ENCODE data around the gene SLC45A3. TPM values are rescaled to one million over a fixed set of nuclear protein-coding genes. Genes with fewer than 3 reads are reported as not detected.
A peak's percentile ranks its signal among the peaks of the same experiment; 100 is the strongest.

Gene SLC45A3
- total RNA-seq, 3 donors from 2014 or later (not counting 1 experiment from before 2014, with no cell fraction given), result 0.31 to 28.8 (median 1.8) TPM

DNA sequence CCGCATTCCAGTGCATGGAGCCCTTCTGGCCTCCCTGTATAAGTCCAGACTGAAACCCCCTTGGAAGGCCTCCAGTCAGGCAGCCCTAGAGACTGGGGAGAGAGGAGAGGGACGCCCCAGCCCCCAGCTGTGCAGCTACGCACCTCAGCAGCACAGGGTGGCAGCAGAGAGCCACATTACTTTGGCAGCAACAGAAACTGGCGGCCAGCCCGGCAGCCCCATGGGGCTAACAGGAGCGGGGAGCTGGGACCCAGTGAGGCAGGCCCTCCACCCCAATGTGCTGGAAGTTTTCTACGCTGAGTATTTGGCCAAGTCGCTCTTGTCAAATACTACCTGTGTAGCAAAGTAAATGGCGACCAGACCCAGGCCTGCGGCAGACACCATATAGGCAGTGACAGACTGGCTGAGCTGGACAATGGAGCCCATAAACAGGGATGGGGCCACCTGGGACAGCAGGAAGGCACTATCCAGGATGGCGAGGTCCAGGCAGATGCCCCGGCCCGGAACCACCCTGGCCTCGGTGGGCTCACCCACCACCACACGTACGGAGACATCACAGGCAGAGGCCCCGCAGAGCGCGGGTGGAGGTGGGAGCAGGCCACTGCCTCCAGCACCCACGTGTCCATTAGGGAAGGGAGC lies 21.2 kb downstream of the SLC45A3 start:
- ATAC-seq (peak; percentile 86 to 97 (median 92)), DNase-seq (peak; percentile 62 to 84)
- Mint-ChIP-seq H3K36me3 (no peaks in the 10 kb centered on the region), H3K4me3 (no peak overlapping the region), H3K27ac (no peak overlapping the region), H3K27me3 (ENCODE audit: low read depth in 2 of 2) (peaks cover 0 to 2% of the 10 kb centered on the region in 2 donors), H3K9me3 (no peaks in the 10 kb centered on the region), H3K4me1 (peaks cover 0 to 4% of the 10 kb centered on the region in 2 donors)
- Histone ChIP-seq H3K4me3 (ENCODE audit: low read length) (no peak overlapping the region), H3K4me1 (ENCODE audit: control insufficient read depth, insufficient read depth, low read length) (no peaks in the 10 kb centered on the region), H3K36me3 (ENCODE audit: control insufficient read depth, insufficient read depth, low read length) (no peaks in the 10 kb centered on the region), H3K27ac (ENCODE audit: low read length) (no peak overlapping the region), H3K9me3 (ENCODE audit: control insufficient read depth, insufficient read depth, low read length) (no peaks in the 10 kb centered on the region), H3K27me3 (ENCODE audit: control insufficient read depth, insufficient read depth, low read length) (no peaks in the 10 kb centered on the region)
- TF ChIP-seq, protein P1, sequence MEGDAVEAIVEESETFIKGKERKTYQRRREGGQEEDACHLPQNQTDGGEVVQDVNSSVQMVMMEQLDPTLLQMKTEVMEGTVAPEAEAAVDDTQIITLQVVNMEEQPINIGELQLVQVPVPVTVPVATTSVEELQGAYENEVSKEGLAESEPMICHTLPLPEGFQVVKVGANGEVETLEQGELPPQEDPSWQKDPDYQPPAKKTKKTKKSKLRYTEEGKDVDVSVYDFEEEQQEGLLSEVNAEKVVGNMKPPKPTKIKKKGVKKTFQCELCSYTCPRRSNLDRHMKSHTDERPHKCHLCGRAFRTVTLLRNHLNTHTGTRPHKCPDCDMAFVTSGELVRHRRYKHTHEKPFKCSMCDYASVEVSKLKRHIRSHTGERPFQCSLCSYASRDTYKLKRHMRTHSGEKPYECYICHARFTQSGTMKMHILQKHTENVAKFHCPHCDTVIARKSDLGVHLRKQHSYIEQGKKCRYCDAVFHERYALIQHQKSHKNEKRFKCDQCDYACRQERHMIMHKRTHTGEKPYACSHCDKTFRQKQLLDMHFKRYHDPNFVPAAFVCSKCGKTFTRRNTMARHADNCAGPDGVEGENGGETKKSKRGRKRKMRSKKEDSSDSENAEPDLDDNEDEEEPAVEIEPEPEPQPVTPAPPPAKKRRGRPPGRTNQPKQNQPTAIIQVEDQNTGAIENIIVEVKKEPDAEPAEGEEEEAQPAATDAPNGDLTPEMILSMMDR (IDR thresholded peaks at IDR 0.05), result peak; percentile 70
- WGBS (ENCODE audit: insufficient coverage), result 56% methylated on average over 20 of the region's 20 CpGs
- intact Hi-C loops (cut with micrococcal nuclease), result loop anchor here (1.0 kb wide), 2 partner anchors 52 to 318 kb away; no protein-coding TSS in a partner anchor

DNA sequence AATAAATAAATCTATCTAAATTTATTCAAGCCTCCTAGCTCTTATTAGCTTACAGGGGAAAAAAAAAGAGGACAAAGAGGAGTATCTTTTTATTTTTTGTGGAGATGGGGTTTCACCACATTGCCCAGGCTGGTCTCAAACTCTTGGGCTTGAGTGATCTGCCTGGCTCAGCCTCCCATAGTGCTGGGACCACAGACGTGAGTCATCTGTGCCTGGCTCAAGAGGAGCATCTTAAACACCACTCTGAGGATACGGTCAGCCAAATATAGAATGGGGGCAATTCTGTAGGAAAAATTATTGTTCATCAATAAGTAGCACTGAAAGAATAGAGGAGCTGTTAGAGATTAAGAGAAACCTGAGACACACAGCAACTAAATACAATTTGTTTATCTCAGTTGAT lies 24.1 kb downstream of the SLC45A3 start:
- no peak overlapping the region for H3K27ac Mint-ChIP-seq
- H3K4me3 Mint-ChIP-seq, result no peak overlapping the region
- H3K36me3 Mint-ChIP-seq, result no peaks in the 10 kb centered on the region
- Histone ChIP-seq H3K9me3 (ENCODE audit: control insufficient read depth, insufficient read depth, low read length) (no peaks in the 10 kb centered on the region), H3K36me3 (ENCODE audit: control insufficient read depth, insufficient read depth, low read length) (no peaks in the 10 kb centered on the region), H3K27ac (ENCODE audit: low read length) (no peak overlapping the region), H3K27me3 (ENCODE audit: control insufficient read depth, insufficient read depth, low read length) (no peaks in the 10 kb centered on the region), H3K4me3 (ENCODE audit: low read length) (no peak overlapping the region), H3K4me1 (ENCODE audit: control insufficient read depth, insufficient read depth, low read length) (no peaks in the 10 kb centered on the region)
- H3K9me3 Mint-ChIP-seq, result no peaks in the 10 kb centered on the region
- peaks cover 0 to 4% of the 10 kb centered on the region in 2 donors for H3K4me1 Mint-ChIP-seq
- 82% methylated on average over 2 of the region's 2 CpGs for WGBS (ENCODE audit: insufficient coverage)
- H3K27me3 Mint-ChIP-seq (ENCODE audit: low read depth in 2 of 2), result peaks cover 0 to 2% of the 10 kb centered on the region in 2 donors
- intact Hi-C loops (cut with micrococcal nuclease), result no loop called here
- TF ChIP-seq, protein P1 (IDR thresholded peaks at IDR 0.05), result no peak
- ATAC-seq (no peak), DNase-seq (no peak)

DNA sequence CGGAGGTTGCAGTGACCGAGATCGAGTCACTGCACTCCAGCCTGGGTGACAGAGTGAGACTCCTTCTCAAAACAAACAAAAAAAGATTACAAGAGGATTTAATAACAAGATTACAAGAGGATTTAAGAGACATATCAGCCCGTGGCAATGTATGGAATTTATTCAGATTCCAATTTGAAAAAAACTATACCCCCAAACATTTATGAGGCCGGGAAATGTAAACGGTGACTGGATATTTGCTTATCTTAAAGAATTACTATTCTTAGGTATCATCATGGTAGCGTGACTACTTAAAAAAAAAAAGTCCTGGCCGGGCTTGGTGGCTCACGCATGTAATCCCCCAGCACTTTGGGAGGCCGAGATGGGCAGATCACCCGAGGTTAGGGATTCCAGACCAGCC lies 27.3 kb downstream of the SLC45A3 start:
- no peaks in the 10 kb centered on the region for H3K36me3 ChIP-seq (ENCODE audit: control insufficient read depth, insufficient read depth, low read length)
- Mint-ChIP-seq H3K27ac (no peak overlapping the region), H3K4me1 (no peaks in the 10 kb centered on the region), H3K27me3 (ENCODE audit: low read depth in 2 of 2) (no peaks in the 10 kb centered on the region), H3K9me3 (no peaks in the 10 kb centered on the region), H3K36me3 (no peaks in the 10 kb centered on the region), H3K4me3 (no peak overlapping the region)
- no peaks in the 10 kb centered on the region for H3K9me3 ChIP-seq (ENCODE audit: control insufficient read depth, insufficient read depth, low read length)
- no peaks in the 10 kb centered on the region for H3K4me1 ChIP-seq (ENCODE audit: control insufficient read depth, insufficient read depth, low read length)
- H3K27me3 ChIP-seq (ENCODE audit: control insufficient read depth, insufficient read depth, low read length), result no peaks in the 10 kb centered on the region
- WGBS (ENCODE audit: insufficient coverage), result 89% methylated on average over 6 of the region's 11 CpGs
- H3K27ac ChIP-seq (ENCODE audit: low read length), result no peak overlapping the region
- TF ChIP-seq, protein P1 (IDR thresholded peaks at IDR 0.05), result no peak
- DNase-seq (no peak), ATAC-seq (no peak)
- no peak overlapping the region for H3K4me3 ChIP-seq (ENCODE audit: low read length)
- intact Hi-C loops (cut with micrococcal nuclease), result no loop called here

DNA sequence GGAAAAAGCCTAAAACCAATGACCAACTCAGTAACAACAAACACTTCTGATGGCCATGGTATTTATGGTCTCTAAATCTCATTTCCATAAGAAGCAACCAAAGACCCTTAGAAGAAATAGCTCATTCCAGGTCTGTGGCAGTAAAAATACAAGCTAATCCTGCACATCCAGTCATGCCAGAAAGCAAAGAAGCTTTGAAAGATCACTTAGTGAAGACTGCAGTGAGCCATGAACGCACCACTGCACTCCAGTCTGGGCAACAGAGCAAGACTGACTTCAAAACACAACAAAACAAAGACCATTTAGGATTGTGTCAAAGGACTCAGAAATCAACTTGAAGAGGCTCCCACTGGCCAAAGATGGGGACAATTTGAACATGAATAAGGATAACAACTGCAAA lies 30.1 kb downstream of the SLC45A3 start:
- ATAC-seq, result no peak
- Mint-ChIP-seq H3K4me3 (no peak overlapping the region), H3K36me3 (no peaks in the 10 kb centered on the region), H3K9me3 (no peaks in the 10 kb centered on the region), H3K4me1 (no peaks in the 10 kb centered on the region), H3K27me3 (ENCODE audit: low read depth in 2 of 2) (peaks cover 0 to 4% of the 10 kb centered on the region in 2 donors), H3K27ac (no peak overlapping the region)
- TF ChIP-seq, protein P1 (IDR thresholded peaks at IDR 0.05), result no peak
- no peak overlapping the region for H3K27ac ChIP-seq (ENCODE audit: low read length)
- no peaks in the 10 kb centered on the region for H3K9me3 ChIP-seq (ENCODE audit: control insufficient read depth, insufficient read depth, low read length)
- H3K27me3 ChIP-seq (ENCODE audit: control insufficient read depth, insufficient read depth, low read length), result no peaks in the 10 kb centered on the region
- intact Hi-C loops (cut with micrococcal nuclease), result no loop called here
- DNase-seq, result no peak
- no peak overlapping the region for H3K4me3 ChIP-seq (ENCODE audit: low read length)
- 80% methylated on average over 1 of the region's 1 CpG for WGBS (ENCODE audit: insufficient coverage)
- no peaks in the 10 kb centered on the region for H3K4me1 ChIP-seq (ENCODE audit: control insufficient read depth, insufficient read depth, low read length)
- H3K36me3 ChIP-seq (ENCODE audit: control insufficient read depth, insufficient read depth, low read length), result no peaks in the 10 kb centered on the region
